ENCODE data around the gene NOS1AP.

DNA sequence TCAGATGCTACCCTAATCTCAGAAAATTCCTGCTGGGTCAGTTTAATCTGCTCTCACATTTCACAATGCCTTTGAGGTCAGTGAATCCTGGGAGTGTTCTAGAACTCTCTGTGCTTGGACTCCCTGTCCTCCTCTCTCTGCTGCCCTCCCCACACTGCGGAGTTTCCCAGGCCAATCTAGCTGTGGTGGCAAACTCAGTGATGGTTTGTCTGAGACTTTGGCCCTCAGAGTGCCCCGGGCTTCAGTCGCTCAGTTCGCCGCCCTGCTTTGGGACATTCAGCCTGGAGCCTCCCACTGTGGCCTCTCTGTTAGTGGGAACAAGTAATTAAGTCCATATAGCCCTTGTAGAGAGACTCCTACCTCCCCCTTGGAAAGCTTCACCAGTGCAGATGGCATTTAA lies 319.1 kb downstream of the NOS1AP start:
- TF ChIP-seq CTCF (conservative IDR thresholded peaks at IDR 0.05) (no peak), ZFX (IDR thresholded peaks at IDR 0.05) (no peak)

Measured in C4-2B (cell line).